ENCODE data around the gene PTPRU.

PTPRU gene

DNA sequence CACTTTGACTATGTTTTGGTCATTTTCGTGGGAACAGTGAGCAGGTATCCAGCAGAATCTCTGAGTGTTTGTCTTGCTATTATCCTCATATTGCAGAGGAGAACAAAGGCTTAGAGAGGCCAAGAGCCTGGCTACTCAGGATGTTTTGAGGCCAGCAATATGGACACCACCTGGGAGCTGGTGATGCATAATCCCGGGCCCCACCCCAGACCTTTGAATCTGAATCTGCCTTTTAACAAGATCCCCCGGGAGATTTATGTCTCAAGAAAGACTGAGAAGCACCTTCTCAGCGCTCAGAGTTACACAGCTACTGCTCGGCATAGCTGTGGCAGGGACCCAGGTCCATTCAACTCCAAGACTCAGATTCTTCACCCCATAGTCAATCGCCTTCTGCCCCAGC is 72.8 kb downstream of the PTPRU start:
- Histone ChIP-seq H3K9me2 (replicated peaks; ENCODE audit: insufficient read depth, low read length) (no peaks in the 10 kb centered on the region), H3K79me2 (ENCODE audit: insufficient read depth, low read length) (no peaks in the 10 kb centered on the region), H3K4me3 (ENCODE audit: insufficient read depth, low read length, poor library complexity, severe bottlenecking) (no peak overlapping the region), H3K27ac (ENCODE audit: low read depth, low read length) (no peak overlapping the region), H2AFZ (ENCODE audit: low read depth, low read length, severe bottlenecking) (no peak overlapping the region), H4K20me1 (ENCODE audit: low read depth, low read length) (no peaks in the 10 kb centered on the region), H3K4me2 (ENCODE audit: low read depth, low read length, poor library complexity, severe bottlenecking) (no peak overlapping the region), H3K9me3 (ENCODE audit: insufficient read depth, low read length) (no peaks in the 10 kb centered on the region), H3F3A (ENCODE audit: insufficient read depth) (no peaks in the 10 kb centered on the region), H3K9ac (ENCODE audit: low read length) (no peak overlapping the region), H3K27me3 (ENCODE audit: low read length) (no peaks in the 10 kb centered on the region), H3K36me3 (ENCODE audit: low read length) (no peaks in the 10 kb centered on the region)
- no peak for TF ChIP-seq EZH2phosphoT487 (conservative IDR thresholded peaks at IDR 0.05; ENCODE audit: low read length)
- TF ChIP-seq, protein P1, sequence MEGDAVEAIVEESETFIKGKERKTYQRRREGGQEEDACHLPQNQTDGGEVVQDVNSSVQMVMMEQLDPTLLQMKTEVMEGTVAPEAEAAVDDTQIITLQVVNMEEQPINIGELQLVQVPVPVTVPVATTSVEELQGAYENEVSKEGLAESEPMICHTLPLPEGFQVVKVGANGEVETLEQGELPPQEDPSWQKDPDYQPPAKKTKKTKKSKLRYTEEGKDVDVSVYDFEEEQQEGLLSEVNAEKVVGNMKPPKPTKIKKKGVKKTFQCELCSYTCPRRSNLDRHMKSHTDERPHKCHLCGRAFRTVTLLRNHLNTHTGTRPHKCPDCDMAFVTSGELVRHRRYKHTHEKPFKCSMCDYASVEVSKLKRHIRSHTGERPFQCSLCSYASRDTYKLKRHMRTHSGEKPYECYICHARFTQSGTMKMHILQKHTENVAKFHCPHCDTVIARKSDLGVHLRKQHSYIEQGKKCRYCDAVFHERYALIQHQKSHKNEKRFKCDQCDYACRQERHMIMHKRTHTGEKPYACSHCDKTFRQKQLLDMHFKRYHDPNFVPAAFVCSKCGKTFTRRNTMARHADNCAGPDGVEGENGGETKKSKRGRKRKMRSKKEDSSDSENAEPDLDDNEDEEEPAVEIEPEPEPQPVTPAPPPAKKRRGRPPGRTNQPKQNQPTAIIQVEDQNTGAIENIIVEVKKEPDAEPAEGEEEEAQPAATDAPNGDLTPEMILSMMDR (IDR thresholded peaks at IDR 0.05; ENCODE audit: insufficient read depth, low read length, poor library complexity, severe bottlenecking), result no peak

DNA sequence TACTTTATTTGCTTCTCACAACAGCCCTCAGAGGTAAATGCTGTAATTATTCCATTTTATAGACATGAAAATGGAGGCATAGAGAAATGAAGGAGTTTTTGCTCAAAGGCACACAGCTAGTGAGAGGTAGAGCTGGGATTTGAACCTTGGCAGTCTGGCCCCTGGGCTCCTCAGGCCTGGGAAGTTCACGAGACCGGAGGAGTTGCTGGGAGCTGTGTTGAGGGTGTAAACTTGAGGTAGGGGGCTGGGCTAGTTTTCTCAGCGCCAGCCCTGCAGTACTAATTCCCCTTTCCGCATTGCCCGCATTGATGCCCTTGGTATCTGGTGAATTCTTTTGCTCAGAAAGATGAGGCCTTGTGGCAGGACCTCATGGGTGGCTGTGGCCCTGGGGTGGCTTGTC is 73.3 kb downstream of the PTPRU start:
- TF ChIP-seq, protein P1 (IDR thresholded peaks at IDR 0.05; ENCODE audit: insufficient read depth, low read length, poor library complexity, severe bottlenecking), result no peak
- no peak for TF ChIP-seq EZH2phosphoT487 (conservative IDR thresholded peaks at IDR 0.05; ENCODE audit: low read length)
- H2AFZ ChIP-seq (ENCODE audit: low read depth, low read length, severe bottlenecking), result no peak overlapping the region
- no peaks in the 10 kb centered on the region for H4K20me1 ChIP-seq (ENCODE audit: low read depth, low read length)

DNA sequence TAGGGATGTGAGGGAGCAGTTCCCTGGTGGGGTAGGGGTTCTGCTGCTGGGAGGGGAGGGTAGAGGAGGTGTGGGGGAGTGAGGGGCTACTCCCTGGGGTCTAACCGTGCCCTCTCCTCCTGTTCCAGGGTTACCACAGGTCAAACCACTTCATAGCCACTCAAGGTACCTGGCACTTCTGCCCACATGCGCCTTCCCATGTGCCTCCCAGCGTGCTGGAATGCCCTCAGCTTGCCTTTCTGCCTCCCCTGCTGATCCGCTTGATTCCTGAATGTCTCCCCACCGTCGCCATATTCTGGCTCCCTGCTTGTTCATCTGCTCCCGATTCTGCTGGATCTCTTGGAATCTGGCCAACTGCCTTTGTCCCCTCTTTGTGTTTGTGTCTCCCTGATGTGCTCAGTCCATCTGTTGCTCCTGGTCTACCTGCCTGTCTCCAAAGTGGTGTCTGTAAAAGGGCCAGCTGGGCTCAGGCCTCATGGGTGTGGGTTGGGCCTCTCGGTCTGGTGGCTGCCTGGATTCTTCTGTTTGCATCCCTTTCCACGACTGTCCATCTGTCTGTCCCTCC is 74.4 kb downstream of the PTPRU start:
- no peaks in the 10 kb centered on the region for H3K79me2 ChIP-seq (ENCODE audit: insufficient read depth, low read length)
- H3K36me3 ChIP-seq (ENCODE audit: low read length), result no peaks in the 10 kb centered on the region
- no peak overlapping the region for H3K4me3 ChIP-seq (ENCODE audit: insufficient read depth, low read length, poor library complexity, severe bottlenecking)
- H3K9ac ChIP-seq (ENCODE audit: low read length), result no peak overlapping the region
- no peaks in the 10 kb centered on the region for H3K9me2 ChIP-seq (replicated peaks; ENCODE audit: insufficient read depth, low read length)
- no peak overlapping the region for H3K27ac ChIP-seq (ENCODE audit: low read depth, low read length)
- H3K9me3 ChIP-seq (ENCODE audit: insufficient read depth, low read length), result no peaks in the 10 kb centered on the region
- H3K27me3 ChIP-seq (ENCODE audit: low read length), result no peaks in the 10 kb centered on the region
- H3F3A ChIP-seq (ENCODE audit: insufficient read depth), result no peaks in the 10 kb centered on the region
- no peak overlapping the region for H3K4me2 ChIP-seq (ENCODE audit: low read depth, low read length, poor library complexity, severe bottlenecking)
- H2AFZ ChIP-seq (ENCODE audit: low read depth, low read length, severe bottlenecking), result no peak overlapping the region
- H4K20me1 ChIP-seq (ENCODE audit: low read depth, low read length), result no peaks in the 10 kb centered on the region
- TF ChIP-seq EZH2phosphoT487 (conservative IDR thresholded peaks at IDR 0.05; ENCODE audit: low read length), result no peak
- TF ChIP-seq, protein P1 (IDR thresholded peaks at IDR 0.05; ENCODE audit: insufficient read depth, low read length, poor library complexity, severe bottlenecking), result no peak

More for the DNA sequence above, 73.3 kb downstream of the PTPRU start:
- no peak overlapping the region for H3K4me2 ChIP-seq (ENCODE audit: low read depth, low read length, poor library complexity, severe bottlenecking)
- H3K79me2 ChIP-seq (ENCODE audit: insufficient read depth, low read length), result no peaks in the 10 kb centered on the region
- H3K9ac ChIP-seq (ENCODE audit: low read length), result no peak overlapping the region
- no peaks in the 10 kb centered on the region for H3F3A ChIP-seq (ENCODE audit: insufficient read depth)
- H3K27me3 ChIP-seq (ENCODE audit: low read length), result no peaks in the 10 kb centered on the region
- H3K36me3 ChIP-seq (ENCODE audit: low read length), result no peaks in the 10 kb centered on the region
- no peaks in the 10 kb centered on the region for H3K9me3 ChIP-seq (ENCODE audit: insufficient read depth, low read length)
- no peak overlapping the region for H3K4me3 ChIP-seq (ENCODE audit: insufficient read depth, low read length, poor library complexity, severe bottlenecking)
- no peak overlapping the region for H3K27ac ChIP-seq (ENCODE audit: low read depth, low read length)
- no peaks in the 10 kb centered on the region for H3K9me2 ChIP-seq (replicated peaks; ENCODE audit: insufficient read depth, low read length)
